GM19372 (cell line): Measurements from ENCODE around the gene PRDM11.

Experiments
- ATAC-seq: cut with Tn5 transposase; IDR thresholded peaks from one replicate; pipeline ENCODE4 v1.9.1; 2021; ENCODE audit warnings: mild to moderate bottlenecking, low read depth, moderate library complexity; ENCODE audit not compliant: unreplicated experiment

Gene PRDM11

DNA sequence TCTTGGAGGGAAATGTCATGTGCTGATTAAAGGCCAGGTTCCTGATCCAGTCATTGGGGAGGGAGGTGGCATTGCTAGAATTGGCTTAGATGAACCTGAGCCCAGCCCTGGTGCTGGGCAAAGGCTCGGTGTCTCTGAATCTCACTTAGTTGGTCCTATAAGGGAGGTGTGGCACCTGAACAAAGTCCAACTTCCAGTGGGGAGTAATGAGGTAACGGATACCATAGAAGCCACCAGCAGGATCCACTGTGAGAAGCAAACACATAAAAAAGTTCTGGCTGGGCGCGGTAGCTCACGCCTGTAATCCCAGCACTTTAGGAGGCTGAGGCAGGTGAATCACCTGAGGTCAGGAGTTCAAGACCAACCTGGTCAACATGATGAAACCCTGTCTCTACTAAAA lies 26.6 kb downstream of the PRDM11 start:
- no peak for ATAC-seq

- ATAC-seq: no peak
Observed at GRCh38 chr11:45174168-45174835, 27.9 kb downstream of the PRDM11 start.

DNA sequence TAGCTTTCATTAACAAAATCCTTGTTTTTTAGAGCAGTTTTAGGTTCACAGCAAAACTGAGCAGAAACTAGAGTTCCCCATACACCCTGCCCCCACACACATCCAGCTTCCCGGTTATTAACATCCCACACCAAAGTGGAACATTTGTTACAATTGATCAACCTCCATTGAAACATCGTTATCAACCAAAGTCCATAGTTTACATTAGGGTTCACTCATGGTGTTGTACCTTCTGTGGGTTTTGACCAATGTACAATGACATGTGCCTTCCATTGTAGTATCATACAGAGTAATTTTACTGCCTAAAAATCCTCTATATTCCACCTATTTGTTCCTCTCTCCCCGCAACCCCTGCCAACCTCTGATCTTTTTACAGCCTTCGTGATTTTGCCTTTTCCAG lies 28.5 kb downstream of the PRDM11 start:
- ATAC-seq: no peak

- no peak for ATAC-seq
Observed at GRCh38 chr11:45176996-45177395, 30.6 kb downstream of the PRDM11 start.

GRCh38 chr11:45178223-45178622 lies 31.8 kb downstream of the PRDM11 start:
- no peak for ATAC-seq

- ATAC-seq: no peak
Observed at GRCh38 chr11:45178890-45179671, 32.6 kb downstream of the PRDM11 start.

DNA sequence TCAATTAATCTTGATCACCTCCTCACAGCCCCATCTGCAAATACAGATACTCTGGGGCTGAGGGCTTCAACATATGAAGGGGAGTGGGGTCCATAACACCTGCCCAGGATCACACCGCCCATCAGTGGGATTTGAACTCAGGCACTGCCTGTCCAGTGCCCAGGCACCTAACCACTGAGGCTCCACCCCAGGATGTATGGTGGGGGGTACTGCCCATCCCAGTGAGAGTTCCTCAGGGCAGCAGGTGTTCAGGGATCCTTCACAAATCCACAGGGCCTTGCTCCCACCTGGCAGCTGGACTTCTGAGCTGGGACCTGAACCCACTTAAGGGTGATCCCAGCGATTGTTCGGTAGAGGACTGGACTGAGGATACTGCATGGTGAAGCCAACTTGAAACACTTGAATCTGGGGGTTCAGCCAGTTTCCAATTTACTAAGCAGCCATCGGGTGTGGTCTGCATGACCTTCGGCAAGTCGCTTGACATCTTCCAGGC lies 33.3 kb downstream of the PRDM11 start:
- ATAC-seq: no peak

DNA sequence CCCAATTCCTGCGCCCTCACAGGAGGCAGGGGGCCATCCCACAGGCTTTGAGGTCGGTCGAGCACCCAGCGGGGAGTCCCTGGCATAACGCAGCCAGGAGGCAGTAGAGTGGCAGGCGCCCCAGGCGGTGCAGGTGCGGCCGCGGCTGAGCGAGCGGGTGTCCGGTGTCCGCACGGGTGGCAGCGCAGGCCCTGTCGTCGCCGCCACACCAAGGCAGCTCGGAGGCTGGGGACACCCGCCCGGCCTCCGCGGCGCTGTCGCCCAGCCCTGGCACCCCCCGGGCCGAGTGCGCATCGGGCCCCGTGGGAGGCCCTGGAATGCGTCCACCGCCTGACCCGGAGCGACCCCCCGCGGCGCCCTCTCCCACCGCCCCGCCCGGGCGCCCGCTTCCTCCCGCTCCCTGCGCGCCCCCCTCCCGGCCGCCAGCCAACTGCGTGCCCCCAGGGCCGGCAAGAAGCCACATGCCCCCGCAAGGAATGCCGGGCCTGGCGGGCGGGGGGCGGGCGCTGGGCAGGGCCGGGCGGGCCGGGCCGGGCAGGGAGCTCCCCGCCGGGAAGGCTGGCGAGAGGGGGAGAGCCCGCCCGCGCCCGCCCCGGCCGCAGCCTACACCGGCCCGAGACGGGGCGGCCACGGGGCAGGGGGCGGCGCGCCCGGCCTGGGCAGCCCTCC lies 33.9 kb downstream of the PRDM11 start:
- no peak for ATAC-seq

DNA sequence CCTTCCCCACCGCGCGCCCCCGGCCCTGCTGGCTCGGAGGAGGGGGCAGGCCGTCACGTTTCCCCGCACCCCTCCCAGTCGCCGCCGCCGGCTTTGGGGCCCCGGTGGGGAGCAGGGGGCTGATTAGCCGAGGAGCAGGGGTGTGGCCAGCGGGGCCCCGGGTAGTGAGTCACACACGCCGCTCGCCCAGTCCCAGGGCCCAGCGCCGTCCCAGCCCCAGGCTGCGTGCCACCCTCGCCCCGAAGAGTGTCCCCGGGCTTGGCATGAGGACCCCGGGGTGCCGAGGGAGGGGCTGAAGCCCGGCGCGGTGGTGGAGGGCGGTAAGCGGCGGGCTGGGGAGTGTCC lies 34.4 kb downstream of the PRDM11 start:
- ATAC-seq: no peak

GRCh38 chr11:45181193-45181888 lies 34.9 kb downstream of the PRDM11 start:
- ATAC-seq: no peak

- ATAC-seq: no peak
Observed at GRCh38 chr11:45181889-45182550, 35.6 kb downstream of the PRDM11 start.

- no peak for ATAC-seq
Observed at GRCh38 chr11:45182902-45183301, 36.5 kb downstream of the PRDM11 start.

DNA sequence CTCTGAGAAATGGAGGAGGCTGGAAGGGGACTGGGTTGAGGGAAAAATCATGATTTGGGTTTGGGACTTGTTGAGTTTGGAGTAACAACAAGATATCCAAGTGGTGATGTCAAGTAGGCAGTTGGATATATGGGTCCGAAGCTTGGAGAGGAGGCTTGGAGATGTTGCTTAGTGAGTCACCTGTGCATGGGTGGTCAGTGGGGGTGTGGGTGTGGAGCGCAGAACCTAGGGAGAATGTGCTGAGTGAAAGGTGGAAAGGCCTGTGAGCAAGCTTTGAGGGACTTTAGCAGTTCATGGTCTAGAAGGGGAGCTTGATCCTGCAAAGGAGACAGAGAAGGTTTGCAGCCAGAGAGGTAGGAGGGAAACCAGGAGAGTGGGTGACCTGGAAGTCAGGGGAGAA lies 38.2 kb downstream of the PRDM11 start:
- ATAC-seq: no peak

- no peak for ATAC-seq
Observed at GRCh38 chr11:45185228-45185729, 38.8 kb downstream of the PRDM11 start.

DNA sequence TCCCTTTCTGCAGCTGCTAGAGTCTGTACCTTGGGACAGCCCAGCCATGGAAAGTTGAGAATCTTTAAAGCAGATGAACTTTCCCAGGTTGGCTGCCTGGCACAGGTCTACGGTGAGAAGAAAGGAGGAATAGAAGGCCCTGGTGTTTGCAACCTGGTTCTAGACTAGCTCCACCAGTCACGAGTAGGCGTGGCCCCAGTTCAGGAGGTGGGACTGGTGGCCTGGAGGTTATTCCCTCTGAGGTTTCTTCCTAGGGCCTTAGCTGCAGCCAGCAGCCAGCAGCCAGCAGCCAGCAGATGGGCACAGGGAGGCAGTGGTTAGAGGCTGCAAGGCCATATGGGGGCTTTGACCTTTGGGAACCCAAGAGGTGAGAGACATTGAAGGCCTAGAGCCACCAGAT lies 40.9 kb downstream of the PRDM11 start:
- ATAC-seq: no peak

GRCh38 chr11:45188127-45188526 lies 41.7 kb downstream of the PRDM11 start:
- no peak for ATAC-seq

DNA sequence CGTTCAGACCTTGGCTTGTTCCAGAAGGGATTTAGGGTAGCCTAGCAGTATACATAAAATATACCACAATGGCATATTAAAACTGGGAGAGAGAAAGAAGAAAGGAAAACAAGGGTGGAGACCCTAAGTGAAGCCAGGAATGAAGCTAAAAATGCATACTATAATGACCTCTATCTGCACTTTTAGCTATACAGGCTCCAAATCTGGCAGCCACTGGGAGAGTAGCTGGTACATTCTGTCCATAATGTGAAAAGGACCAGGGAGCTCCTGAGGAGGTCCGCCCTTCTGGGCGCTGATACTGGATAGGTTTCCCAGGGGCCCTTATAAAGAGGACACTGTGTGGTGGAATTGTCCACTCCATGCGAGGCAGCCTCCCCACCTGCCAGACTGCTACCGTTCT lies 42.8 kb downstream of the PRDM11 start:
- ATAC-seq: no peak

DNA sequence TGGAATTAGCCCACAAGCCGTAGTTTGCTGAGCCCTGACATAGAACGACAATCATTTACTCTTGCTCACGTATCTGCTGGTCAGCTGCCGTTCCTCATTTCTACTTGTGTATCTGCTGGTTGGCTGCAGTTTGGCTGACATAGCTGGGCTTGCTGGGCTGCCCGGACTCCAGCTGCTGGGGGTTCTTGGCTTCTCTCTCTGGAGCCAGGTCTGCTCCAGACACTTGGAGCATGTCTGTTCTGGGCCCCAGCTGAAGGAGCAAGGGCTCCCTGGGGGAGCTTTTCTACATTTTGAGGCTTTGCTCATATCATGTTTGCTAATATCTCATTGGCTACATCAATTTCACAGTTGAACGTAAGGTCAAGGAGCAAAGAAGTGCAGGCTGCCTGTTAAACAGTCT lies 47.3 kb downstream of the PRDM11 start:
- no peak for ATAC-seq

DNA sequence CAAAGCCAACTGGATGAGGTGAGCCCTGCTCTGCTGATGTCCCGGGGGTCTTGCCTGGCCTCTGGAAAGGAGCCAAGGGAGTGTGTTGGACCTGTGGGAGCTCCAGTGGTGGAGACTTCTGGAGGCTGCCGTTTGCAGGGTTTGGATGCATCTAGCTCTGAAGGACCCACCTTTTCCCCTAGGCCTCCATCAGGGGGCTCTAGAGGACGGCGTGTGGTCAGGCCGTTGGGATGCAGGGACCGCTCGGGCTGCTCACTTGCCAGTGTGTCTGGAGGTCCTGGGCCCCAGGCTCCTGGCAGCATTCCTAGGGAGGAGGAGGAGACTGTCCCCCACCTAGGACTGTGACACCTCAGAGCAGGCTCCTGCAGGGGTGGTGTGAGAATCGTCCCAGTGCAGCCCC lies 58.3 kb downstream of the PRDM11 start:
- ATAC-seq: no peak

DNA sequence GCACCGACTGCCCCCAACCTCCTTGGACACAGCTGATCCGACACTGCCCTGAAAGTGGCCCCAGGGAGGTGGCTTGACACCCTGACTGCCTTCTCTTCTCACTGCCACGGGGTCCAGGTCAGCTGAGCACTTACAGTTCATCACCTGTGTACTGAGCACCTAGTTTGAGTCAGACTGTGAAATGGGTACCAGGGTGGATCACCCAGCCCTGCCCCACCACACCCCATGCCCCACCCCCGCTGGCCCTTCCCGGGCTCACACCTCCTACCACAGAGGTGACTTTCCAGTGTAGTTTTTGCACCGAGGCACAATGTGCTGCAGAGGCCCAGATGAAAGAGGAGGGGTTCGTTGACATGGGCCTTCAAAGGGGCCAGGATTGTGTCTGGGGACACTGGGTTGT lies 59.5 kb downstream of the PRDM11 start:
- no peak for ATAC-seq
